ENCODE measurements around the gene RAD51B. TPM values are rescaled to one million over a fixed set of nuclear protein-coding genes. Genes with fewer than 3 reads are reported as not detected.

The RAD51B gene
- total and polyA plus RNA-seq, 2 experiments from 2014 or later: 11.7 to 17.8 TPM

GRCh38 chr14:67820428-67820971, 921 bp downstream of the RAD51B start:
- no peak overlapping the region for H3K27ac ChIP-seq
- DNase-seq (ENCODE audit: low read depth in 1 of 2, low spot score in 1 of 2): peak in 1 of 2 donors; percentile 24

GRCh38 chr14:67821121-67821520, 1.5 kb downstream of the RAD51B start:
- H3K9me3 ChIP-seq (ENCODE audit: low read depth): no peaks in the 10 kb centered on the region
- H3K4me1 ChIP-seq (ENCODE audit: low read depth): no peaks in the 10 kb centered on the region
- TF ChIP-seq CTCF (IDR thresholded peaks at IDR 0.05; ENCODE audit: low read depth, low read length): no peak
- no peaks in the 10 kb centered on the region for H3K36me3 ChIP-seq
- no peak for DNase-seq (ENCODE audit: low read depth in 1 of 2, low spot score in 1 of 2)
- no peak overlapping the region for H3K4me3 ChIP-seq
- no peak overlapping the region for H3K27ac ChIP-seq
- no peaks in the 10 kb centered on the region for H3K27me3 ChIP-seq

More at GRCh38 chr14:67820428-67820971, 921 bp downstream of the RAD51B start:
- Histone ChIP-seq H3K27me3 (no peaks in the 10 kb centered on the region), H3K4me1 (ENCODE audit: low read depth) (peaks cover 2% of the 10 kb centered on the region), H3K4me3 (peak overlapping the region; percentile 84), H3K9me3 (ENCODE audit: low read depth) (no peaks in the 10 kb centered on the region), H3K36me3 (no peaks in the 10 kb centered on the region)
- no peak for TF ChIP-seq CTCF (IDR thresholded peaks at IDR 0.05; ENCODE audit: low read depth, low read length)

GRCh38 chr14:67831113-67831512, 11.5 kb downstream of the RAD51B start:
- Histone ChIP-seq H3K9me3 (ENCODE audit: low read depth) (no peaks in the 10 kb centered on the region), H3K4me1 (ENCODE audit: low read depth) (no peaks in the 10 kb centered on the region), H3K4me3 (no peak overlapping the region), H3K27me3 (no peaks in the 10 kb centered on the region), H3K27ac (no peak overlapping the region), H3K36me3 (no peaks in the 10 kb centered on the region)
- no peak for TF ChIP-seq CTCF (IDR thresholded peaks at IDR 0.05; ENCODE audit: low read depth, low read length)
- DNase-seq (ENCODE audit: low read depth in 1 of 2, low spot score in 1 of 2): no peak

- no peak for TF ChIP-seq CTCF (IDR thresholded peaks at IDR 0.05; ENCODE audit: low read depth, low read length)
- Histone ChIP-seq H3K36me3 (no peaks in the 10 kb centered on the region), H3K4me3 (no peak overlapping the region), H3K27ac (no peak overlapping the region), H3K27me3 (no peaks in the 10 kb centered on the region), H3K9me3 (ENCODE audit: low read depth) (no peaks in the 10 kb centered on the region), H3K4me1 (ENCODE audit: low read depth) (no peaks in the 10 kb centered on the region)
- no peak for DNase-seq (ENCODE audit: low read depth in 1 of 2, low spot score in 1 of 2)
Observed at GRCh38 chr14:67833403-67833802, 13.8 kb downstream of the RAD51B start.

- no peak for DNase-seq (ENCODE audit: low read depth in 1 of 2, low spot score in 1 of 2)
- Histone ChIP-seq H3K27ac (no peak overlapping the region), H3K9me3 (ENCODE audit: low read depth) (no peaks in the 10 kb centered on the region), H3K4me3 (no peak overlapping the region), H3K27me3 (no peaks in the 10 kb centered on the region), H3K4me1 (ENCODE audit: low read depth) (no peaks in the 10 kb centered on the region), H3K36me3 (no peaks in the 10 kb centered on the region)
- TF ChIP-seq CTCF (IDR thresholded peaks at IDR 0.05; ENCODE audit: low read depth, low read length): no peak
Observed at GRCh38 chr14:67835596-67835995, 16.0 kb downstream of the RAD51B start.
